ENCODE results near the gene GNAQ. TPM values are rescaled to one million over a fixed set of nuclear protein-coding genes. Genes with fewer than 3 reads are reported as not detected.

Gene GNAQ
- polyA plus RNA-seq, 1 of the 3 experiments (the other 2 are of a cell fraction) = 20.9 TPM

GRCh38 chr9:78023003-78023741, 8.4 kb downstream of the GNAQ start:
- Histone ChIP-seq H2AFZ (ENCODE audit: low read depth) (no peak overlapping the region), H4K20me1 (ENCODE audit: insufficient read depth) (peaks cover 54% of the 10 kb centered on the region), H3K79me2 (ENCODE audit: insufficient read depth) (peaks cover 100% of the 10 kb centered on the region), H3K27me3 (ENCODE audit: insufficient read depth) (no peaks in the 10 kb centered on the region), H3K9me3 (no peaks in the 10 kb centered on the region), H3F3A (replicated peaks; ENCODE audit: insufficient read depth) (no peaks in the 10 kb centered on the region), H3K4me1 (ENCODE audit: control insufficient read depth in 1 of 2, insufficient read depth in 2 of 2, low read depth in 1 of 2, low read length in 1 of 2) (peaks cover 30 to 52% of the 10 kb centered on the region in 2 experiments), H3K4me2 (peak overlapping the region; percentile 35), H3K27ac (ENCODE audit: low read depth in 2 of 2, low read length in 1 of 2) (peak overlapping the region; percentile 17 to 47; a peak in 3 of 4 replicates), H3K36me3 (replicated peaks in 1 of 2; ENCODE audit: control insufficient read depth in 1 of 2, insufficient read depth in 2 of 2, low read length in 1 of 2) (peaks cover 3 to 4% of the 10 kb centered on the region in 2 experiments), H3K4me3 (ENCODE audit: low read depth in 2 of 2, low read length in 1 of 2) (peak overlapping the region; percentile 1 to 10; a peak in 1 of 4 replicates), H3K9me2 (no peaks in the 10 kb centered on the region), H3K9ac (no peak overlapping the region)
- TF ChIP-seq, protein P1, sequence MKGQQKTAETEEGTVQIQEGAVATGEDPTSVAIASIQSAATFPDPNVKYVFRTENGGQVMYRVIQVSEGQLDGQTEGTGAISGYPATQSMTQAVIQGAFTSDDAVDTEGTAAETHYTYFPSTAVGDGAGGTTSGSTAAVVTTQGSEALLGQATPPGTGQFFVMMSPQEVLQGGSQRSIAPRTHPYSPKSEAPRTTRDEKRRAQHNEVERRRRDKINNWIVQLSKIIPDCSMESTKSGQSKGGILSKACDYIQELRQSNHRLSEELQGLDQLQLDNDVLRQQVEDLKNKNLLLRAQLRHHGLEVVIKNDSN (IDR thresholded peaks at IDR 0.05; ENCODE audit: borderline replicate concordance, low read depth) = no peak
- TF ChIP-seq TCF12 (IDR thresholded peaks at IDR 0.05) (no peak), POLR2AphosphoS5 (IDR thresholded peaks at IDR 0.05; ENCODE audit: low read depth, low read length) (no peak), TEAD4 (IDR thresholded peaks at IDR 0.05; ENCODE audit: borderline replicate concordance, insufficient read depth) (no peak), TAF1 (IDR thresholded peaks at IDR 0.05; ENCODE audit: borderline replicate concordance, low read depth, low read length) (no peak), NFIC (IDR thresholded peaks at IDR 0.05; ENCODE audit: borderline replicate concordance) (no peak)
- POLR2A ChIA-PET = interaction anchor here (0.6 kb wide), 1 partner anchor 101 kb away, joined by 3 read pairs; no protein-coding TSS in a partner anchor
- DNase-seq = no peak
- CTCF ChIA-PET = no interaction called here
- 65% methylated on average over 5 of the region's 5 CpGs for WGBS (ENCODE audit: low lambda C conversion rate)

GRCh38 chr9:78021697-78022096, 9.9 kb downstream of the GNAQ start:
- DNase-seq = no peak
- Histone ChIP-seq H3F3A (replicated peaks; ENCODE audit: insufficient read depth) (no peaks in the 10 kb centered on the region), H3K4me1 (ENCODE audit: control insufficient read depth in 1 of 2, insufficient read depth in 2 of 2, low read depth in 1 of 2, low read length in 1 of 2) (peaks cover 28 to 42% of the 10 kb centered on the region in 2 experiments), H3K27ac (ENCODE audit: low read depth in 2 of 2, low read length in 1 of 2) (no peak overlapping the region; a peak in 1 of 4 replicates), H3K79me2 (ENCODE audit: insufficient read depth) (peaks cover 100% of the 10 kb centered on the region), H3K9me2 (no peaks in the 10 kb centered on the region), H3K36me3 (replicated peaks in 1 of 2; ENCODE audit: control insufficient read depth in 1 of 2, insufficient read depth in 2 of 2, low read length in 1 of 2) (peaks cover 3 to 4% of the 10 kb centered on the region in 2 experiments), H3K9me3 (no peaks in the 10 kb centered on the region), H3K4me2 (no peak overlapping the region), H3K27me3 (ENCODE audit: insufficient read depth) (no peaks in the 10 kb centered on the region), H4K20me1 (ENCODE audit: insufficient read depth) (peaks cover 47% of the 10 kb centered on the region), H2AFZ (ENCODE audit: low read depth) (no peak overlapping the region), H3K4me3 (ENCODE audit: low read depth in 2 of 2, low read length in 1 of 2) (no peak overlapping the region), H3K9ac (no peak overlapping the region)
- WGBS (ENCODE audit: low lambda C conversion rate) = 98% methylated on average over 8 of the region's 8 CpGs
- CTCF ChIA-PET = interaction anchor here (1.2 kb wide), 1 partner anchor 45 kb away, joined by 3 read pairs; no protein-coding TSS in a partner anchor
- POLR2A ChIA-PET = interaction anchor here (0.5 kb wide), 1 partner anchor 9 kb away, joined by 3 read pairs; no protein-coding TSS in a partner anchor
- TF ChIP-seq TCF12 (IDR thresholded peaks at IDR 0.05) = no peak
- no peak for TF ChIP-seq NRF1 (IDR thresholded peaks at IDR 0.05; ENCODE audit: low read depth, low read length)
- TF ChIP-seq EP300 (IDR thresholded peaks at IDR 0.05; ENCODE audit: borderline replicate concordance in 1 of 2, low read depth in 1 of 2, low read length in 1 of 2) = no peak
- no peak for TF ChIP-seq ZBTB33 (IDR thresholded peaks at IDR 0.05; ENCODE audit: borderline replicate concordance, low read depth)
- TF ChIP-seq, protein P2, sequence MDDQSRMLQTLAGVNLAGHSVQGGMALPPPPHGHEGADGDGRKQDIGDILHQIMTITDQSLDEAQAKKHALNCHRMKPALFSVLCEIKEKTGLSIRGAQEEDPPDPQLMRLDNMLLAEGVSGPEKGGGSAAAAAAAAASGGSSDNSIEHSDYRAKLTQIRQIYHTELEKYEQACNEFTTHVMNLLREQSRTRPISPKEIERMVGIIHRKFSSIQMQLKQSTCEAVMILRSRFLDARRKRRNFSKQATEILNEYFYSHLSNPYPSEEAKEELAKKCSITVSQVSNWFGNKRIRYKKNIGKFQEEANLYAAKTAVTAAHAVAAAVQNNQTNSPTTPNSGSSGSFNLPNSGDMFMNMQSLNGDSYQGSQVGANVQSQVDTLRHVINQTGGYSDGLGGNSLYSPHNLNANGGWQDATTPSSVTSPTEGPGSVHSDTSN (IDR thresholded peaks at IDR 0.05) = no peak
- TF ChIP-seq, protein P1 (IDR thresholded peaks at IDR 0.05; ENCODE audit: borderline replicate concordance, low read depth) = no peak
- TF ChIP-seq CHD2 (IDR thresholded peaks at IDR 0.05; ENCODE audit: low read length, partially characterized antibody) = no peak
- no peak for TF ChIP-seq MAX (IDR thresholded peaks at IDR 0.05; ENCODE audit: low read depth)
- TF ChIP-seq FOXM1 (IDR thresholded peaks at IDR 0.05; ENCODE audit: low read depth) = no peak
- TF ChIP-seq GABPA (IDR thresholded peaks at IDR 0.05; ENCODE audit: low read depth) = no peak
- TF ChIP-seq RAD21 (IDR thresholded peaks at IDR 0.05; ENCODE audit: low read length) = no peak
- no peak for TF ChIP-seq MXI1 (IDR thresholded peaks at IDR 0.05; ENCODE audit: low read depth, low read length)
- no peak for TF ChIP-seq CTCF (IDR thresholded peaks at IDR 0.05)
- no peak for TF ChIP-seq TAF1 (IDR thresholded peaks at IDR 0.05; ENCODE audit: borderline replicate concordance, low read depth, low read length)
- TF ChIP-seq POLR2AphosphoS5 (IDR thresholded peaks at IDR 0.05; ENCODE audit: low read depth, low read length) = no peak
- TF ChIP-seq TEAD4 (IDR thresholded peaks at IDR 0.05; ENCODE audit: borderline replicate concordance, insufficient read depth) = no peak
- TF ChIP-seq GATA2 (CRISPR knock-in tag; IDR thresholded peaks at IDR 0.05) = no peak
- no peak for TF ChIP-seq EZH2phosphoT487 (IDR thresholded peaks at IDR 0.05; ENCODE audit: borderline replicate concordance, low read depth)

Data from SK-N-SH (cell line).